A549 (cell line): ENCODE results near the gene DEFB124. TPM values are rescaled to one million over a fixed set of nuclear protein-coding genes. Genes with fewer than 3 reads are reported as not detected.
"Not testable (repeated sequence)": the region's sequence is repeated elsewhere in the genome, so short reads cannot be mapped to it uniquely, and the experiment has no call there.

ENCODE experiments used
- ATAC-seq, 2 experiments: fragments of 200-7000 bp in 1 of 2; fragments of >200 bp in 1 of 2; cut with Nextera tagmentation in 1 of 2; cut with Tn5 transposase in 1 of 2; 3 replicates each; pipeline versions ENCODE4 v1.8.0 to v1.9.1; 2018 to 2020; ENCODE audit warnings: mild to moderate bottlenecking in 1 of 2, moderate library complexity in 1 of 2
- CTCF ChIA-PET: fragments of 300-600 bp; sonication (Branson Sonifier 250); formaldehyde crosslinking; extraction: SDS; loops from one replicate; lab custom pipeline; 2021; ENCODE audit warnings: antibody characterized with exemption, inconsistent platforms; lab: Yijun Ruan, JAX
- POLR2A ChIA-PET: fragments of 350-600 bp; formaldehyde crosslinking; extraction: SDS; loops from one replicate; lab custom pipeline; 2021; ENCODE audit warnings: antibody characterized with exemption, inconsistent platforms; lab: Yijun Ruan, JAX
- DNase-seq, 2 experiments: peaks; one replicate each; pipeline versions ENCODE4 v3.0.0 to v3.0.0-alpha.2; 2011 to 2016; ENCODE audit warnings: low read depth in 1 of 2, low spot score in 1 of 2
- FAIRE-seq: peaks from 2 replicates; lab custom pipeline; 2011; peaks lifted over from hg19 to GRCh38; lab: Jason Lieb, UNC
- H3K27ac ChIP-seq, 2 experiments: fragments of >200 bp; sonication (Bioruptor Twin); formaldehyde crosslinking; 3 replicates each; pipeline ENCODE4 v1.5.1; 2016 to 2017
- H3K4me1 ChIP-seq: fragments of >200 bp; sonication (Bioruptor Twin); formaldehyde crosslinking; 3 replicates; pipeline ENCODE4 v1.6.1; 2016
- H3K4me2 ChIP-seq: fragments of >200 bp; sonication (Bioruptor Twin); formaldehyde crosslinking; 3 replicates; pipeline ENCODE4 v1.6.1; 2016
- H3K4me3 ChIP-seq: fragments of >200 bp; sonication (Bioruptor Twin); formaldehyde crosslinking; 3 replicates; pipeline ENCODE4 v1.5.1; 2016
- H3K9me3 ChIP-seq: fragments of >200 bp; sonication (Bioruptor Twin); formaldehyde crosslinking; 3 replicates; pipeline ENCODE4 v1.6.1; 2016
- ATOH8 ChIP-seq: fragments of 250-450 bp; sonication (Bioruptor Pico); IDR thresholded peaks from 2 replicates; pipeline ENCODE4 v1.5.0; 2020; ENCODE audit warnings: low read depth, mild to moderate bottlenecking, moderate library complexity
- BCL3 ChIP-seq: fragments of >200 bp; sonication (Bioruptor Twin); formaldehyde crosslinking; IDR thresholded peaks from 3 replicates; pipeline ENCODE4 v1.6.1; 2016
- CBX8 ChIP-seq: fragments of 200-600 bp; sonication (generic); IDR thresholded peaks from 2 replicates; pipeline ENCODE4 v1.6.1; 2016
- CEBPB ChIP-seq, 2 experiments: fragments of >200 bp in 1 of 2; sonication (Bioruptor Twin) in 1 of 2; formaldehyde crosslinking in 1 of 2; IDR thresholded peaks; 2 replicates each; pipeline ENCODE4 v1.6.1; 2012 to 2016
- CHD4 ChIP-seq: fragments of 200-600 bp; sonication (generic); IDR thresholded peaks from 2 replicates; pipeline ENCODE4 v1.6.1; 2016; ENCODE audit warnings: antibody characterized with exemption, mild to moderate bottlenecking, borderline replicate concordance
- FOSB ChIP-seq: fragments of 250-450 bp; sonication (Bioruptor Pico); IDR thresholded peaks from 2 replicates; pipeline ENCODE4 v1.5.0; 2020; ENCODE audit warnings: mild to moderate bottlenecking, moderate library complexity
- FOSL2 ChIP-seq, 2 experiments: fragments of 450-650 bp in 1 of 2; fragments of >200 bp in 1 of 2; sonication (Bioruptor Twin) in 1 of 2; formaldehyde crosslinking; IDR thresholded peaks; 2 replicates each; pipeline versions ENCODE4 v1.5.0 to v1.6.1; 2016 to 2020; ENCODE audit warnings: mild to moderate bottlenecking in 1 of 2, moderate library complexity in 1 of 2
- HES2 ChIP-seq: fragments of >200 bp; sonication (Bioruptor Twin); formaldehyde crosslinking; IDR thresholded peaks from 2 replicates; pipeline ENCODE4 v1.6.1; 2016
- HEYL ChIP-seq: fragments of 250-450 bp; sonication (Bioruptor Pico); IDR thresholded peaks from 2 replicates; pipeline ENCODE4 v1.8.0; 2021; ENCODE audit warnings: mild to moderate bottlenecking, moderate library complexity
- HOXB13 ChIP-seq: fragments of 250-450 bp; sonication (Bioruptor Pico); IDR thresholded peaks from 2 replicates; pipeline ENCODE4 v1.5.0; 2020; ENCODE audit warnings: low read depth, mild to moderate bottlenecking, moderate library complexity
- KDM1A ChIP-seq: fragments of 200-600 bp; sonication (generic); IDR thresholded peaks from 2 replicates; pipeline ENCODE4 v1.6.1; 2016; ENCODE audit warnings: low read depth, mild to moderate bottlenecking
- MAFK ChIP-seq: fragments of 450-650 bp; IDR thresholded peaks from 2 replicates; pipeline ENCODE4 v1.6.1; 2014; ENCODE audit not compliant: partially characterized antibody
- MAX ChIP-seq: IDR thresholded peaks from 2 replicates; pipeline ENCODE4 v1.6.1; 2012
- MAZ ChIP-seq: fragments of 150-350 bp; IDR thresholded peaks from 2 replicates; pipeline ENCODE4 v1.6.1; 2014; ENCODE audit warnings: antibody characterized with exemption, low read depth, low read length, borderline replicate concordance
- MYC ChIP-seq: IDR thresholded peaks from 2 replicates; pipeline ENCODE4 v1.6.1; 2012; ENCODE audit warnings: mild to moderate bottlenecking, inconsistent platforms, low read length, improper control_type of control experiment, borderline replicate concordance
- NPAS2 ChIP-seq: fragments of 250-450 bp; sonication (Bioruptor Pico); IDR thresholded peaks from 2 replicates; pipeline ENCODE4 v1.8.0; 2022; ENCODE audit warnings: mild to moderate bottlenecking, moderate library complexity, borderline replicate concordance
- POLR2AphosphoS2 ChIP-seq: conservative IDR thresholded peaks from 2 replicates; pipeline ENCODE4 v1.6.1; 2012; ENCODE audit warnings: low read length, improper control_type of control experiment, inconsistent platforms
- RARB ChIP-seq: fragments of 250-450 bp; sonication (Bioruptor Pico); IDR thresholded peaks from 2 replicates; pipeline ENCODE4 v1.8.0; 2021; ENCODE audit warnings: mild to moderate bottlenecking, moderate library complexity
- REST ChIP-seq: fragments of 200-600 bp; sonication (generic); IDR thresholded peaks from 2 replicates; pipeline ENCODE4 v1.6.1; 2016; ENCODE audit warnings: antibody characterized with exemption, mild to moderate bottlenecking, moderate library complexity
- SREBF2 ChIP-seq: fragments of 450-650 bp; IDR thresholded peaks from 2 replicates; pipeline ENCODE4 v1.6.1; 2014; ENCODE audit warnings: mild to moderate bottlenecking, moderate library complexity
- ZNF302 ChIP-seq: fragments of 250-450 bp; sonication (Bioruptor Pico); IDR thresholded peaks from 2 replicates; pipeline ENCODE4 v1.9.0; 2021; ENCODE audit warnings: inconsistent platforms, mild to moderate bottlenecking, moderate library complexity
- ZSCAN20 ChIP-seq: fragments of 250-450 bp; sonication (Bioruptor Pico); IDR thresholded peaks from 2 replicates; pipeline ENCODE4 v1.8.0; 2022; ENCODE audit warnings: mild to moderate bottlenecking, moderate library complexity
- WGBS: methylation state at CpG from one replicate; pipeline ENCODE4 v1.1.6; 2017; ENCODE audit errors: missing lambda C conversion rate; 5-methylcytosine and 5-hydroxymethylcytosine counted together
- polyA plus RNA-seq, 4 experiments: library from polyadenylated mRNA; depleted of rRNA in 3 of 4; stranded (reverse); fragments of >200 nt; fragmentation: RNase III in 1 of 4; extraction: RNeasy Plus Mini Kit Qiagen cat#74134 plus additional on column Dnase treatment in 1 of 4; gene quantifications; 2 replicates in 3 of 4; 3 replicates in 1 of 4; pipeline ENCODE4 v1.2.3, GENCODE V29; 2011 to 2017

The DEFB124 gene
- polyA plus RNA-seq, 2 of the 4 experiments (the other 2 are of a cell fraction), result 0.18 TPM; not detected in 1

GRCh38 chr20:31430568-31431115 lies 44.3 kb downstream of the DEFB124 start:
- DNase-seq, result no peak
- ChIA-PET POLR2A (no interaction called here), CTCF (interaction anchor here (0.7 kb wide), 1 partner anchor 189 kb away, joined by 4 read pairs; no protein-coding TSS in a partner anchor)
- no peak for FAIRE-seq
- WGBS, result 3% methylated on average over 4 of the region's 4 CpGs
- TF ChIP-seq HEYL (CRISPR knock-in tag) (no peak), MAFK (peak; percentile 82)
- no peak overlapping the region for H3K4me3 ChIP-seq
- H3K4me1 ChIP-seq, result no peaks in the 10 kb centered on the region
- ATAC-seq, result no peak; a peak in 1 of 6 replicates
- no peak overlapping the region for H3K4me2 ChIP-seq
- no peak overlapping the region for H3K27ac ChIP-seq
- no peaks in the 10 kb centered on the region; the same call in 2 of the 3 replicates for H3K9me3 ChIP-seq

GRCh38 chr20:31427576-31427975 lies 47.4 kb downstream of the DEFB124 start:
- 43% methylated on average over 7 of the region's 31 CpGs for WGBS
- H3K4me1 ChIP-seq, CTCF ChIA-PET, H3K4me3 ChIP-seq, DNase-seq, H3K27ac ChIP-seq, H3K4me2 ChIP-seq, ATAC-seq, H3K9me3 ChIP-seq, FAIRE-seq, POLR2A ChIA-PET: not testable (repeated sequence)

GRCh38 chr20:31426891-31427551 lies 47.9 kb downstream of the DEFB124 start:
- ATAC-seq, CTCF ChIA-PET, DNase-seq, H3K4me1 ChIP-seq, H3K9me3 ChIP-seq, H3K4me3 ChIP-seq, H3K27ac ChIP-seq, H3K4me2 ChIP-seq, FAIRE-seq, POLR2A ChIA-PET: not testable (repeated sequence)
- 67% methylated on average over 3 of the region's 48 CpGs for WGBS

- H3K9me3 ChIP-seq, result no peaks in the 10 kb centered on the region
- DNase-seq (no peak), ATAC-seq (no peak), FAIRE-seq (no peak)
- no peak overlapping the region for H3K4me2 ChIP-seq
- no peak for TF ChIP-seq ZNF302 (CRISPR knock-in tag)
- TF ChIP-seq MAZ, result no peak
- no peak for TF ChIP-seq ZSCAN20
- no peak for TF ChIP-seq POLR2AphosphoS2
- no peak for TF ChIP-seq CEBPB (IDR thresholded peaks at IDR 0.05)
- TF ChIP-seq FOSL2 (IDR thresholded peaks at IDR 0.05), result no peak
- TF ChIP-seq FOSL2 (CRISPR knock-in tag; IDR thresholded peaks at IDR 0.05), result no peak
- TF ChIP-seq REST, result no peak
- TF ChIP-seq SREBF2, result no peak
- no peak for TF ChIP-seq CHD4
- no peak for TF ChIP-seq HOXB13 (CRISPR knock-in tag)
- TF ChIP-seq FOSB (CRISPR knock-in tag), result no peak
- TF ChIP-seq ATOH8 (CRISPR knock-in tag), result no peak
- no peak for TF ChIP-seq RARB (CRISPR knock-in tag)
- TF ChIP-seq KDM1A, result no peak
- TF ChIP-seq CBX8, result no peak
- TF ChIP-seq MYC, result no peak
- no peak for TF ChIP-seq BCL3
- no peak for TF ChIP-seq HES2
- TF ChIP-seq MAX, result no peak
- TF ChIP-seq NPAS2, result no peak
- H3K27ac ChIP-seq, result no peak overlapping the region
- ChIA-PET POLR2A (no interaction called here), CTCF (interaction anchor here (3.7 kb wide), 1 partner anchor 12 kb away, joined by 20 read pairs; no protein-coding TSS in a partner anchor)
- H3K4me3 ChIP-seq, result no peak overlapping the region
- no peaks in the 10 kb centered on the region for H3K4me1 ChIP-seq
These were observed 49.1 kb downstream of the DEFB124 start for GRCh38 chr20:31425797-31426196.
